K562 (cell line): ENCODE measurements around the gene PTPRO. TPM values are rescaled to one million over a fixed set of nuclear protein-coding genes. Genes with fewer than 3 reads are reported as not detected.

Experiments
- ATAC-seq: fragments of 200-7000 bp; cut with Tn5 transposase; 3 replicates; pipeline ENCODE4 v1.9.1; 2020; ENCODE audit warnings: moderate library complexity
- BruUV-seq: library from RNA; stranded (reverse); fragments of 400-500 nt; replicated peaks from 2 replicates; lab custom pipeline; 2021; lab: Mats Ljungman, UMichigan
- CTCF ChIA-PET: fragments of 300-600 bp; formaldehyde crosslinking; extraction: SDS; loops from one replicate; lab custom pipeline; 2021; ENCODE audit warnings: low intra/inter-chr PET ratio; lab: Yijun Ruan, JAX
- POLR2A ChIA-PET: fragments of 300-600, 350-650 bp; sonication (Branson Sonifier 250); formaldehyde crosslinking; extraction: SDS; loops from one replicate; lab custom pipeline; 2021; ENCODE audit warnings: antibody characterized with exemption, inconsistent platforms; lab: Yijun Ruan, JAX
- DNase-seq, 4 experiments: peaks; one replicate each; pipeline versions ENCODE4 v3.0.0 to v3.0.0-alpha.2; 2011 to 2018; ENCODE audit warnings: low spot score in 3 of 4, mixed read lengths in 3 of 4; ENCODE audit errors: extremely low read depth in 1 of 4
- FAIRE-seq: peaks from 2 replicates; lab custom pipeline; 2011; peaks lifted over from hg19 to GRCh38; lab: Jason Lieb, UNC
- H2AFZ ChIP-seq: 2 replicates; pipeline ENCODE4 v1.6.0; 2011; ENCODE audit warnings: low read depth, low read length, control low read depth, inconsistent platforms
- H3K27ac ChIP-seq: fragments of 200-600 bp; 3 replicates; pipeline ENCODE4 v1.8.0; 2011; ENCODE audit warnings: low read depth, mild to moderate bottlenecking, control low read depth, inconsistent platforms, low read length, moderate library complexity, mixed read lengths; ENCODE audit errors: extremely low read depth
- H3K27me3 ChIP-seq, 2 experiments: fragments of 300-600 bp in 1 of 2; 2 replicates in 1 of 2; 3 replicates in 1 of 2; pipeline versions ENCODE4 v1.6.0 to v1.8.0; 2011; ENCODE audit warnings: inconsistent platforms in 2 of 2, low read length in 2 of 2, mild to moderate bottlenecking in 1 of 2, mixed read lengths in 1 of 2, moderate library complexity in 1 of 2; ENCODE audit not compliant: control insufficient read depth in 2 of 2, insufficient read depth in 2 of 2
- H3K36me3 ChIP-seq: fragments of 300-600 bp; 3 replicates; pipeline ENCODE4 v1.8.0; 2011; ENCODE audit warnings: mild to moderate bottlenecking, low read length, inconsistent platforms; ENCODE audit not compliant: control insufficient read depth, insufficient read depth
- H3K4me1 ChIP-seq, 2 experiments: fragments of 200-600 bp in 1 of 2; replicated peaks in 1 of 2; 2 replicates in 1 of 2; 3 replicates in 1 of 2; pipeline versions ENCODE4 v1.5.1 to v1.8.0; 2011; ENCODE audit warnings: inconsistent platforms in 2 of 2, low read length in 2 of 2, mild to moderate bottlenecking in 1 of 2, mixed read lengths in 1 of 2, moderate library complexity in 1 of 2; ENCODE audit not compliant: control insufficient read depth in 2 of 2, insufficient read depth in 2 of 2
- H3K4me2 ChIP-seq: 2 replicates; pipeline ENCODE4 v1.6.1; 2011; ENCODE audit warnings: low read length, control low read depth, inconsistent platforms, mixed read lengths; ENCODE audit not compliant: insufficient read depth
- H3K4me3 ChIP-seq: fragments of 200-600 bp; sonication (generic), shearing (Covaris generic); 2 replicates; pipeline ENCODE4 v1.5.1; 2016; ENCODE audit warnings: control low read depth, inconsistent platforms
- H3K79me2 ChIP-seq: fragments of 200-600 bp; 3 replicates; pipeline ENCODE4 v1.8.0; 2011; ENCODE audit warnings: low read length, inconsistent platforms; ENCODE audit not compliant: control insufficient read depth, insufficient read depth
- H3K9ac ChIP-seq, 2 experiments: 2 replicates each; pipeline versions ENCODE4 v1.6.0 to v1.6.1; 2011; ENCODE audit warnings: low read depth in 2 of 2, low read length in 2 of 2, control low read depth in 1 of 2, inconsistent platforms in 1 of 2, mild to moderate bottlenecking in 1 of 2, mixed read lengths in 1 of 2; ENCODE audit not compliant: insufficient read depth in 1 of 2
- H3K9me1 ChIP-seq: one replicate; pipeline ENCODE4 v1.6.0; 2011; ENCODE audit warnings: inconsistent platforms, mild to moderate bottlenecking, low read length, moderate library complexity; ENCODE audit not compliant: control insufficient read depth, insufficient read depth
- H3K9me3 ChIP-seq: replicated peaks from 2 replicates; pipeline ENCODE4 v1.5.1; 2011; ENCODE audit warnings: low read depth, low read length, inconsistent platforms; ENCODE audit not compliant: control insufficient read depth, insufficient read depth
- H4K20me1 ChIP-seq: replicated peaks from 2 replicates; pipeline ENCODE4 v1.6.1; 2011; ENCODE audit warnings: low read length, inconsistent platforms, mixed read lengths; ENCODE audit not compliant: control insufficient read depth, insufficient read depth
- ARID4B ChIP-seq: sonication (generic); formaldehyde crosslinking; IDR thresholded peaks from 2 replicates; pipeline ENCODE4 v1.8.0; 2022; ENCODE audit warnings: mild to moderate bottlenecking, missing genetic modification reagents
- ATF2 ChIP-seq: sonication (generic); formaldehyde crosslinking; IDR thresholded peaks from 2 replicates; pipeline ENCODE4 v1.8.1; 2022; ENCODE audit warnings: missing genetic modification reagents
- DNMT1 ChIP-seq: fragments of 450-650 bp; IDR thresholded peaks from 2 replicates; pipeline ENCODE4 v1.6.1; 2016; ENCODE audit warnings: antibody characterized with exemption, mild to moderate bottlenecking
- GMEB1 ChIP-seq: fragments of 250-450 bp; sonication (Bioruptor Pico); IDR thresholded peaks from 2 replicates; pipeline ENCODE4 v1.4.0; 2020; ENCODE audit warnings: mild to moderate bottlenecking
- HSF4 ChIP-seq: fragments of 250-450 bp; sonication (Bioruptor Pico); IDR thresholded peaks from 2 replicates; pipeline ENCODE4 v2.1.2; 2022; ENCODE audit warnings: mild to moderate bottlenecking, moderate library complexity, borderline replicate concordance
- IRF2 ChIP-seq: sonication (generic); formaldehyde crosslinking; IDR thresholded peaks from 2 replicates; pipeline ENCODE4 v1.8.1; 2022; ENCODE audit warnings: mild to moderate bottlenecking, missing genetic modification reagents
- MED1 ChIP-seq: sonication (generic); formaldehyde crosslinking; IDR thresholded peaks from 2 replicates; pipeline ENCODE4 v1.8.1; 2023; ENCODE audit warnings: missing genetic modification reagents, borderline replicate concordance
- MTA2 ChIP-seq: fragments of 450-650 bp; IDR thresholded peaks from 2 replicates; pipeline ENCODE4 v1.6.1; 2016; ENCODE audit warnings: low read depth
- TBP ChIP-seq: optimal IDR thresholded peaks from 2 replicates; pipeline ENCODE3; 2011; ENCODE audit warnings: low read depth, low read length, improper control_type of control experiment
- ZNF121 ChIP-seq: sonication (generic); formaldehyde crosslinking; conservative IDR thresholded peaks from 2 replicates; pipeline ENCODE4 v1.8.0; 2022; ENCODE audit warnings: missing genetic modification reagents
- WGBS: fragments of 100-300 bp; shearing (Covaris generic); methylation state at CpG from one replicate; pipeline ENCODE4 v1.1.6; 2016; ENCODE audit warnings: low coverage, mixed read lengths; ENCODE audit not compliant: insufficient coverage; ENCODE audit errors: missing lambda C conversion rate; 5-methylcytosine and 5-hydroxymethylcytosine counted together
- in situ Hi-C: fragments of 300-500 bp; cut with MboI; formaldehyde crosslinking; loops from 4 replicates; pipeline ENCODE4 v1.15.0; 2018; ENCODE audit warnings: inconsistent platforms, mixed read lengths
- intact Hi-C: fragments of 100-400 bp; cut with micrococcal nuclease; formaldehyde crosslinking; loops from 2 replicates; pipeline ENCODE4 v1.14.2; 2022
- polyA plus RNA-seq, 8 experiments: library from polyadenylated mRNA; depleted of rRNA in 4 of 8; stranded (reverse) in 5 of 8; unstranded in 3 of 8; fragments of >200 nt; fragmentation: Nextera tagmentation in 2 of 8; fragmentation: Illumina TruSeq in 1 of 8; extraction: Ambion mirVana in 2 of 8; extraction: Trizol in 1 of 8; gene quantifications; 2 replicates each; pipeline versions ENCODE4 v1.2.1 to v1.2.3, GENCODE V29; 2011 to 2014; ENCODE audit warnings: inconsistent platforms in 1 of 8, missing spikeins in 1 of 8
- total RNA-seq, 7 experiments: library from RNA; depleted of rRNA in 6 of 7; stranded (reverse); fragments of >200 nt in 6 of 7; fragmentation: Illumina TruSeq in 2 of 7; extraction: Trizol in 2 of 7; gene quantifications; 2 replicates each; pipeline versions ENCODE4 v1.2.1 to v1.2.3, GENCODE V29; 2011 to 2021; ENCODE audit warnings: low replicate concordance in 1 of 7

Gene PTPRO
- total and polyA plus RNA-seq, 9 of the 15 experiments (the other 6 are each of a cell fraction or from before 2014, with no cell fraction given): 0.22 TPM; not detected in 8

GRCh38 chr12:15443611-15444010, 121.3 kb downstream of the PTPRO start:
- no peaks in the 10 kb centered on the region for H3K9me3 ChIP-seq
- H3K9ac ChIP-seq: no peak overlapping the region
- H3K27me3 ChIP-seq: no peaks in the 10 kb centered on the region
- intact Hi-C loops: no loop called here
- ChIA-PET CTCF (no interaction called here), POLR2A (no interaction called here)
- in situ Hi-C loops: no loop called here
- ATAC-seq: no peak
- H3K4me2 ChIP-seq: no peak overlapping the region
- H4K20me1 ChIP-seq: no peaks in the 10 kb centered on the region
- no peaks in the 10 kb centered on the region for H3K36me3 ChIP-seq
- no TSS peak for BruUV-seq
- no peak for FAIRE-seq
- no peak for DNase-seq
- H3K27ac ChIP-seq: no peak overlapping the region
- H3K9me1 ChIP-seq: no peaks in the 10 kb centered on the region
- no peaks in the 10 kb centered on the region for H3K79me2 ChIP-seq
- 2% methylated on average over 4 of the region's 4 CpGs for WGBS
- H3K4me1 ChIP-seq: no peaks in the 10 kb centered on the region
- H3K4me3 ChIP-seq: no peak overlapping the region
- no peak overlapping the region for H2AFZ ChIP-seq
- no peak for TF ChIP-seq MTA2
- no peak for TF ChIP-seq GMEB1 (CRISPR knock-in tag)
- TF ChIP-seq ATF2 (CRISPR knock-in tag): no peak
- no peak for TF ChIP-seq TBP
- TF ChIP-seq IRF2 (CRISPR knock-in tag): no peak
- TF ChIP-seq HSF4 (CRISPR knock-in tag): no peak
- TF ChIP-seq ZNF121 (CRISPR knock-in tag): no peak
- TF ChIP-seq ARID4B (CRISPR knock-in tag): no peak
- no peak for TF ChIP-seq DNMT1
- TF ChIP-seq MED1 (CRISPR knock-in tag): no peak
